Progenitor cell of endocrine pancreas (in vitro differentiated cells): ENCODE results near the gene SUCLG2. TPM values are rescaled to one million over a fixed set of nuclear protein-coding genes. Genes with fewer than 3 reads are reported as not detected.

ENCODE experiments used
- DNase-seq: peaks from one replicate; pipeline ENCODE4 v3.0.0; 2021; ENCODE audit warnings: low spot score; ENCODE audit not compliant: unreplicated experiment
- H3K27ac Mint-ChIP-seq: 2 replicates; pipeline ENCODE4 v1.8.0; 2021; ENCODE audit warnings: mild to moderate bottlenecking, moderate library complexity, mixed read lengths
- H3K27me3 Mint-ChIP-seq: 2 replicates; pipeline ENCODE4 v1.8.0; 2021; ENCODE audit warnings: mixed read lengths
- H3K36me3 Mint-ChIP-seq: 2 replicates; pipeline ENCODE4 v1.8.0; 2022; ENCODE audit warnings: mixed read lengths; ENCODE audit not compliant: insufficient read depth
- H3K4me1 Mint-ChIP-seq: 2 replicates; pipeline ENCODE4 v1.8.0; 2021; ENCODE audit warnings: low read depth, mixed read lengths
- H3K4me3 Mint-ChIP-seq: 2 replicates; pipeline ENCODE4 v1.8.0; 2021; ENCODE audit warnings: low read depth, mild to moderate bottlenecking, moderate library complexity, mixed read lengths
- H3K9me3 Mint-ChIP-seq: 2 replicates; pipeline ENCODE4 v1.8.0; 2021; ENCODE audit warnings: low read depth, mixed read lengths
- total RNA-seq: library from RNA; stranded (reverse); gene quantifications from 2 replicates; pipeline ENCODE4 v1.2.1, GENCODE V29; 2021
- TF ChIP-seq, protein P1 (sequence below): fragments of 200-600 bp; sonication (generic); IDR thresholded peaks from one replicate; pipeline ENCODE4 v1.5.0; 2021; ENCODE audit warnings: antibody characterized with exemption, mild to moderate bottlenecking; ENCODE audit not compliant: unreplicated experiment

Gene SUCLG2
- total RNA-seq, 1 donor from 2014 or later, result 41.1 TPM

DNA sequence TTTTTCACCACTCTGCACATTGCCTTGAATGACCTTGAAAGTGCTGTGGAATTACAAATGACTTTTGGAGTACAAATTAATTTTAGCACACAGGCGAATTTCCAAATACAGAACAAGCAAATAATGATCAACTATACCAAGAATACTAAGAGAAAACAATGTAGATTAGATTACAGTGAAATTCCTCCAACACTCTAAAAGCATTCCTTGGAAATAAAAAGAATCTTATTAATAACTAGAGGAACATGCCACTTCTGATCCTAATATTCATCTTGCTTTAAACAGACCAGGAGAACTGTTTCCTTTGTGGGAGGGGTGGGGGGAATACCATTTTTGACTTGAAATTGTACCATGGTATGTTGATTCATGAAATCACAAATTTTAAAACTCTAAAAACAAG is 167.5 kb downstream of the SUCLG2 start:
- Mint-ChIP-seq H3K36me3 (peaks cover 1% of the 10 kb centered on the region), H3K27ac (no peak overlapping the region), H3K4me3 (no peak overlapping the region), H3K27me3 (no peaks in the 10 kb centered on the region), H3K4me1 (peaks cover 19% of the 10 kb centered on the region), H3K9me3 (no peaks in the 10 kb centered on the region)
- DNase-seq, result no peak
- TF ChIP-seq, protein P1, sequence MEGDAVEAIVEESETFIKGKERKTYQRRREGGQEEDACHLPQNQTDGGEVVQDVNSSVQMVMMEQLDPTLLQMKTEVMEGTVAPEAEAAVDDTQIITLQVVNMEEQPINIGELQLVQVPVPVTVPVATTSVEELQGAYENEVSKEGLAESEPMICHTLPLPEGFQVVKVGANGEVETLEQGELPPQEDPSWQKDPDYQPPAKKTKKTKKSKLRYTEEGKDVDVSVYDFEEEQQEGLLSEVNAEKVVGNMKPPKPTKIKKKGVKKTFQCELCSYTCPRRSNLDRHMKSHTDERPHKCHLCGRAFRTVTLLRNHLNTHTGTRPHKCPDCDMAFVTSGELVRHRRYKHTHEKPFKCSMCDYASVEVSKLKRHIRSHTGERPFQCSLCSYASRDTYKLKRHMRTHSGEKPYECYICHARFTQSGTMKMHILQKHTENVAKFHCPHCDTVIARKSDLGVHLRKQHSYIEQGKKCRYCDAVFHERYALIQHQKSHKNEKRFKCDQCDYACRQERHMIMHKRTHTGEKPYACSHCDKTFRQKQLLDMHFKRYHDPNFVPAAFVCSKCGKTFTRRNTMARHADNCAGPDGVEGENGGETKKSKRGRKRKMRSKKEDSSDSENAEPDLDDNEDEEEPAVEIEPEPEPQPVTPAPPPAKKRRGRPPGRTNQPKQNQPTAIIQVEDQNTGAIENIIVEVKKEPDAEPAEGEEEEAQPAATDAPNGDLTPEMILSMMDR, result no peak

DNA sequence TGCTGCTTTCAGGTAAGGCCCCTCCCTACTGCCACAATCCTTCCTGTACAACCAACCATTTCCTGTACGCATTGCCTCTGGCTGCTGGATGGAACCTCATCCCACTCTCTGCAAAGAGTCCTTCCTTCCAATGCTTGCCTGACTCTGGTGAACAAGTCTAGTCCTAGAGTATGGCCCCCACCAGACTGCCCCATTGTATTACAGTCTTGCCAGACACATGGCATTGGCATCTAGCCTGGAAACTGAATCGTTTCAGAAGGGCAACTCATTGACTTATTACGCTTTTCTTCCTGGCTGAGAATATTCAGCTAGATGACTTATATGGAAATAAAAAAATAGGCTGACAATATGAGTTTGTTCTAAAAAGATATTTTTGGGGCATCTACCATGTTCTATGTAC is 170.3 kb downstream of the SUCLG2 start:
- H3K4me1 Mint-ChIP-seq, result peaks cover 9% of the 10 kb centered on the region
- TF ChIP-seq, protein P1, result no peak
- no peak for DNase-seq
- H3K4me3 Mint-ChIP-seq, result no peak overlapping the region
- peaks cover 1% of the 10 kb centered on the region for H3K36me3 Mint-ChIP-seq
- H3K27ac Mint-ChIP-seq, result no peak overlapping the region
- no peaks in the 10 kb centered on the region for H3K27me3 Mint-ChIP-seq
- no peaks in the 10 kb centered on the region for H3K9me3 Mint-ChIP-seq

DNA sequence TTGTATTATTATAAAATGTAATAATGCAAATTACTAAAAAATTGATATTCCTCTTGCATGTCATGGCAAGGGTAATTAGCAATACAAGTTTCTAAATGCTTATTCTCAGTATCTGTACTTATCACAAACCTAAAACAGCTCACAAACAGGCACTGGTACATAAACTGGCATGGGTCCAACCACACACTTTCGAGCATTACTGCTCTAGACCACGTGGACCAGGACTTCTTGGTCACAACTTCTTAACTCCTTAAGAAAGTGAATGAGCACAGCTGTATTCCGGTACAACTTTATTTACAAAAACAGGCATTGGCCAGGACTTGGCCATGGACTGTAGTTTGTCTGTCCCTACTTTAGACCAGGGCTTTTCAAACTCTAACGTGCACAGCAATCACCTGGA is 173.3 kb downstream of the SUCLG2 start:
- no peak overlapping the region for H3K27ac Mint-ChIP-seq
- TF ChIP-seq, protein P1, result no peak
- DNase-seq, result no peak
- H3K36me3 Mint-ChIP-seq, result peaks cover 10% of the 10 kb centered on the region
- H3K9me3 Mint-ChIP-seq, result peaks cover 7% of the 10 kb centered on the region
- no peaks in the 10 kb centered on the region for H3K27me3 Mint-ChIP-seq
- peaks cover 9% of the 10 kb centered on the region for H3K4me1 Mint-ChIP-seq
- no peak overlapping the region for H3K4me3 Mint-ChIP-seq

DNA sequence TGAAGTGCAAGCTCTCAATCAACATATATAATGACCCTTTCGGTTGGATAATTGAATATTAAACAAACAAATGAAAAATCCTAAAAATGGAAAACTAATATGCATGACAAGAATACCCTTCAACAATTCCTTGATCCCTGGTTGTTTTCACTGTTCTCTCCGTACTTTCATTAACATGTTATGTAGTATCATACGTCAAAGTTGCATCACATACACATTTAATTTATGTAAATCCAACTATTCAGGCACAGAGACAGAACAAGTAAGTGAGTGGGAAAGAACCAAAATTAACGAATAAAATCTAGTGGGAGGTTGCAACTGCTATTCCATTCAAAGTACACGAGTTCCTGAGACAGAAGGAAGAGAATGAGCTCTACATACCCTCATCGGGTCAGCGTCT is 176.0 kb downstream of the SUCLG2 start:
- H3K27ac Mint-ChIP-seq, result no peak overlapping the region
- TF ChIP-seq, protein P1, result no peak
- DNase-seq, result no peak
- peaks cover 9% of the 10 kb centered on the region for H3K4me1 Mint-ChIP-seq
- H3K36me3 Mint-ChIP-seq, result peaks cover 10% of the 10 kb centered on the region
- H3K27me3 Mint-ChIP-seq, result no peaks in the 10 kb centered on the region
- H3K4me3 Mint-ChIP-seq, result no peak overlapping the region
- H3K9me3 Mint-ChIP-seq, result peaks cover 7% of the 10 kb centered on the region

DNA sequence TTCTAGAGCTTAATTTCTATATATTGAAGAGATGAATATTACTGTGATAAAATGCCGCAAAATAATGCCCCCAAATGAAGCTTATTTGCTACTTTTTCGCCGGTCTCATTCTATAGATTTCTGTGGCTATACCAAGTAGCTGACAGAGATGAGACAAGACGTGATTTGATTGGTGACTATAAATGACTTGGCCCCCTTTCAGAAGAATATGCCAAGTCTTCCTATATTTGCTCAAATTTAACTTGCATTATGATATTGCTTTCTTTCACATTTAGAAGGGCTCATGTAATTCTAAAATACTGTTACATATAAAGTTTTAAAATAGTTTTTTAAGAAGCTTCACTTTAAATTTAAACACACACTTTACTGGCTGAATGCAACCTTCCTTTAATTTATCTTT is 180.1 kb downstream of the SUCLG2 start:
- Mint-ChIP-seq H3K36me3 (peaks cover 9% of the 10 kb centered on the region), H3K27ac (no peak overlapping the region), H3K9me3 (peaks cover 7% of the 10 kb centered on the region), H3K27me3 (no peaks in the 10 kb centered on the region), H3K4me1 (peaks cover 2% of the 10 kb centered on the region), H3K4me3 (no peak overlapping the region)
- TF ChIP-seq, protein P1, result no peak
- DNase-seq, result no peak
